NT2/D1 (cell line): Measurements from ENCODE around the gene GPR132.

Experiments used
- YY1 ChIP-seq: IDR thresholded peaks from 2 replicates; pipeline ENCODE4 v1.6.1; 2011; ENCODE audit not compliant: insufficient read length, insufficient read depth
- ZNF274 ChIP-seq: IDR thresholded peaks from 2 replicates; pipeline ENCODE4 v1.6.1; 2011; ENCODE audit warnings: mild to moderate bottlenecking, low read depth, low read length

- no peak for TF ChIP-seq YY1
- TF ChIP-seq ZNF274, result no peak
These were observed 2.7 kb upstream of the GPR132 start for GRCh38 chr14:105067969-105068301.
